GM23338 (cell line): ENCODE results near the gene FSTL3. TPM values are rescaled to one million over a fixed set of nuclear protein-coding genes. Genes with fewer than 3 reads are reported as not detected.

Experiments used
- ATAC-seq: fragments of 200-7000 bp; cut with Tn5 transposase; 3 replicates; pipeline ENCODE4 v1.9.1; 2020
- DNase-seq: peaks from one replicate; pipeline ENCODE4 v3.0.0-alpha.2; 2015; ENCODE audit warnings: low spot score
- H2AFZ ChIP-seq: fragments of 200-600 bp; sonication (generic); 2 replicates; pipeline ENCODE4 v1.8.0; 2016; ENCODE audit warnings: antibody characterized with exemption, mild to moderate bottlenecking, moderate library complexity
- H3F3A ChIP-seq: fragments of 200-600 bp; sonication (generic); replicated peaks from 2 replicates; pipeline ENCODE4 v1.8.0; 2017; ENCODE audit warnings: antibody characterized with exemption, mixed run types, low read depth
- H3K27ac ChIP-seq: fragments of 200-600 bp; sonication (generic); 2 replicates; pipeline ENCODE4 v1.6.1; 2016; ENCODE audit warnings: low read depth
- H3K27me3 ChIP-seq: fragments of 200-600 bp; sonication (generic); 2 replicates; pipeline ENCODE4 v1.8.0; 2016; ENCODE audit warnings: mild to moderate bottlenecking, mixed run types, moderate library complexity; ENCODE audit not compliant: insufficient read depth
- H3K36me3 ChIP-seq: fragments of 200-600 bp; sonication (generic); 2 replicates; pipeline ENCODE4 v1.8.0; 2016; ENCODE audit warnings: mild to moderate bottlenecking; ENCODE audit not compliant: insufficient read depth
- H3K4me1 ChIP-seq: fragments of 200-600 bp; sonication (generic); 2 replicates; pipeline ENCODE4 v1.8.0; 2016; ENCODE audit warnings: mild to moderate bottlenecking, moderate library complexity; ENCODE audit not compliant: insufficient read depth
- H3K4me2 ChIP-seq: fragments of 200-600 bp; sonication (generic); 2 replicates; pipeline ENCODE4 v1.7.1; 2017; ENCODE audit warnings: mixed run types
- H3K4me3 ChIP-seq: fragments of 200-600 bp; sonication (generic); 2 replicates; pipeline ENCODE4 v1.6.1; 2016; ENCODE audit warnings: mixed run types
- H3K79me2 ChIP-seq: fragments of 200-600 bp; sonication (generic); replicated peaks from 2 replicates; pipeline ENCODE4 v1.8.0; 2017; ENCODE audit warnings: mild to moderate bottlenecking; ENCODE audit not compliant: insufficient read depth
- H3K9me2 ChIP-seq: fragments of 200-600 bp; sonication (generic); 2 replicates; pipeline ENCODE4 v1.8.0; 2017; ENCODE audit not compliant: insufficient read depth
- H4K20me1 ChIP-seq: fragments of 200-600 bp; sonication (generic); replicated peaks from 2 replicates; pipeline ENCODE4 v1.8.0; 2017; ENCODE audit warnings: mild to moderate bottlenecking; ENCODE audit not compliant: insufficient read depth
- H3K27ac Mint-ChIP-seq: 2 replicates; pipeline ENCODE4 v1.8.0; 2020; ENCODE audit warnings: inconsistent platforms, mild to moderate bottlenecking, moderate library complexity, mixed read lengths
- H3K27me3 Mint-ChIP-seq: 3 replicates; pipeline ENCODE4 v1.8.0; 2022; ENCODE audit warnings: low read depth, mild to moderate bottlenecking, moderate library complexity, mixed read lengths, inconsistent platforms; ENCODE audit not compliant: insufficient read depth, poor library complexity
- H3K36me3 Mint-ChIP-seq: 3 replicates; pipeline ENCODE4 v1.8.0; 2021; ENCODE audit warnings: low read depth, mild to moderate bottlenecking, inconsistent platforms, moderate library complexity, mixed read lengths
- H3K4me1 Mint-ChIP-seq: 3 replicates; pipeline ENCODE4 v1.8.0; 2020; ENCODE audit warnings: mild to moderate bottlenecking, inconsistent platforms, mixed read lengths
- H3K4me3 Mint-ChIP-seq: 3 replicates; pipeline ENCODE4 v1.8.0; 2021; ENCODE audit warnings: moderate library complexity, mild to moderate bottlenecking, inconsistent platforms, mixed read lengths
- H3K9me3 Mint-ChIP-seq: 3 replicates; pipeline ENCODE4 v1.8.0; 2020; ENCODE audit warnings: moderate library complexity, mild to moderate bottlenecking, inconsistent platforms, mixed read lengths
- CREB1 ChIP-seq: fragments of 250-450 bp; sonication (Bioruptor Pico); IDR thresholded peaks from 2 replicates; pipeline ENCODE4 v1.5.0; 2020; ENCODE audit warnings: low read depth, mild to moderate bottlenecking, moderate library complexity
- EZH2phosphoT487 ChIP-seq: fragments of 200-600 bp; sonication (generic); IDR thresholded peaks from one replicate; pipeline ENCODE4 v1.8.1; 2018; ENCODE audit warnings: antibody characterized with exemption; ENCODE audit not compliant: unreplicated experiment
- JUNB ChIP-seq: IDR thresholded peaks from one replicate; pipeline ENCODE4 v1.6.1; 2016; ENCODE audit warnings: antibody characterized with exemption; ENCODE audit not compliant: unreplicated experiment
- NANOG ChIP-seq: IDR thresholded peaks from 2 replicates; pipeline ENCODE4 v1.6.1; 2016; ENCODE audit warnings: antibody characterized with exemption, borderline replicate concordance
- POLR2AphosphoS5 ChIP-seq: IDR thresholded peaks from 2 replicates; pipeline ENCODE4 v1.6.1; 2016; ENCODE audit warnings: antibody characterized with exemption, low read depth
- REST ChIP-seq: IDR thresholded peaks from one replicate; pipeline ENCODE4 v1.6.1; 2018; ENCODE audit warnings: antibody characterized with exemption; ENCODE audit not compliant: unreplicated experiment
- STAT1 ChIP-seq: IDR thresholded peaks from one replicate; pipeline ENCODE4 v1.6.1; 2016; ENCODE audit warnings: antibody characterized with exemption; ENCODE audit not compliant: unreplicated experiment
- ZNF331 ChIP-seq: fragments of 250-450 bp; sonication (Bioruptor Pico); IDR thresholded peaks from 2 replicates; pipeline ENCODE4 v1.5.0; 2020; ENCODE audit warnings: low read depth, mild to moderate bottlenecking, moderate library complexity
- polyA plus RNA-seq: library from polyadenylated mRNA; unstranded; fragments of >200 nt; fragmentation: Nextera tagmentation; extraction: Ambion mirVana; gene quantifications from 2 replicates; pipeline ENCODE4 v1.2.1, GENCODE V29; 2016
- total RNA-seq: library from RNA; depleted of rRNA; stranded (reverse); fragments of >200 nt; shearing (Covaris generic); gene quantifications from 2 replicates; pipeline ENCODE4 v1.2.3, GENCODE V29; 2014
- TF ChIP-seq, protein P1 (sequence below), 2 experiments: fragments of 200-600 bp in 1 of 2; sonication (generic) in 1 of 2; conservative IDR thresholded peaks; 2 replicates each; pipeline versions ENCODE4 v1.5.1 to v1.6.1; 2016 to 2017; ENCODE audit warnings: antibody characterized with exemption in 2 of 2, low read depth in 2 of 2, mild to moderate bottlenecking in 2 of 2, moderate library complexity in 1 of 2
- TF ChIP-seq, protein P2 (sequence below): fragments of 250-450 bp; sonication (Bioruptor Pico); IDR thresholded peaks from 2 replicates; pipeline ENCODE4 v1.5.0; 2020; ENCODE audit warnings: mild to moderate bottlenecking, moderate library complexity

FSTL3 gene
- total and polyA plus RNA-seq, 2 experiments from 2014 or later: 3.1 to 10.1 TPM

GRCh38 chr19:722553-723101 is 46.4 kb downstream of the FSTL3 start (continued):
- TF ChIP-seq REST (no peak), STAT1 (no peak), POLR2AphosphoS5 (no peak)

GRCh38 chr19:723247-723646 is 47.1 kb downstream of the FSTL3 start:
- ATAC-seq: no peak
- no peak overlapping the region for H3K4me3 Mint-ChIP-seq
- no peak overlapping the region for H2AFZ ChIP-seq
- H3K79me2 ChIP-seq: no peaks in the 10 kb centered on the region
- peaks cover 4% of the 10 kb centered on the region; the same call in 1 of the 3 replicates for H3K4me1 Mint-ChIP-seq
- no peaks in the 10 kb centered on the region for H3F3A ChIP-seq
- H3K4me3 ChIP-seq: no peak overlapping the region
- H3K4me2 ChIP-seq: no peak overlapping the region
- H3K27ac Mint-ChIP-seq: no peak overlapping the region
- peaks cover 2% of the 10 kb centered on the region; the same call in 1 of the 3 replicates for H3K9me3 Mint-ChIP-seq
- H3K27me3 Mint-ChIP-seq: peaks cover 2% of the 10 kb centered on the region
- no peaks in the 10 kb centered on the region for H3K36me3 ChIP-seq
- H4K20me1 ChIP-seq: no peaks in the 10 kb centered on the region; the same call in 1 of the 2 replicates
- H3K27me3 ChIP-seq: peaks cover 7% of the 10 kb centered on the region; the same call in 1 of the 2 replicates
- no peaks in the 10 kb centered on the region for H3K9me2 ChIP-seq
- H3K4me1 ChIP-seq: peaks cover 5% of the 10 kb centered on the region; the same call in 1 of the 2 replicates
- H3K27ac ChIP-seq: no peak overlapping the region
- no peaks in the 10 kb centered on the region for H3K36me3 Mint-ChIP-seq
- DNase-seq: no peak
- TF ChIP-seq, protein P1, sequence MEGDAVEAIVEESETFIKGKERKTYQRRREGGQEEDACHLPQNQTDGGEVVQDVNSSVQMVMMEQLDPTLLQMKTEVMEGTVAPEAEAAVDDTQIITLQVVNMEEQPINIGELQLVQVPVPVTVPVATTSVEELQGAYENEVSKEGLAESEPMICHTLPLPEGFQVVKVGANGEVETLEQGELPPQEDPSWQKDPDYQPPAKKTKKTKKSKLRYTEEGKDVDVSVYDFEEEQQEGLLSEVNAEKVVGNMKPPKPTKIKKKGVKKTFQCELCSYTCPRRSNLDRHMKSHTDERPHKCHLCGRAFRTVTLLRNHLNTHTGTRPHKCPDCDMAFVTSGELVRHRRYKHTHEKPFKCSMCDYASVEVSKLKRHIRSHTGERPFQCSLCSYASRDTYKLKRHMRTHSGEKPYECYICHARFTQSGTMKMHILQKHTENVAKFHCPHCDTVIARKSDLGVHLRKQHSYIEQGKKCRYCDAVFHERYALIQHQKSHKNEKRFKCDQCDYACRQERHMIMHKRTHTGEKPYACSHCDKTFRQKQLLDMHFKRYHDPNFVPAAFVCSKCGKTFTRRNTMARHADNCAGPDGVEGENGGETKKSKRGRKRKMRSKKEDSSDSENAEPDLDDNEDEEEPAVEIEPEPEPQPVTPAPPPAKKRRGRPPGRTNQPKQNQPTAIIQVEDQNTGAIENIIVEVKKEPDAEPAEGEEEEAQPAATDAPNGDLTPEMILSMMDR (conservative IDR thresholded peaks at IDR 0.05; ENCODE audit: low read depth in 2 of 2): no peak
- TF ChIP-seq JUNB: no peak
- no peak for TF ChIP-seq NANOG
- TF ChIP-seq EZH2phosphoT487: no peak
- no peak for TF ChIP-seq REST
- TF ChIP-seq CREB1 (CRISPR knock-in tag): no peak
- no peak for TF ChIP-seq ZNF331
- TF ChIP-seq, protein P2, sequence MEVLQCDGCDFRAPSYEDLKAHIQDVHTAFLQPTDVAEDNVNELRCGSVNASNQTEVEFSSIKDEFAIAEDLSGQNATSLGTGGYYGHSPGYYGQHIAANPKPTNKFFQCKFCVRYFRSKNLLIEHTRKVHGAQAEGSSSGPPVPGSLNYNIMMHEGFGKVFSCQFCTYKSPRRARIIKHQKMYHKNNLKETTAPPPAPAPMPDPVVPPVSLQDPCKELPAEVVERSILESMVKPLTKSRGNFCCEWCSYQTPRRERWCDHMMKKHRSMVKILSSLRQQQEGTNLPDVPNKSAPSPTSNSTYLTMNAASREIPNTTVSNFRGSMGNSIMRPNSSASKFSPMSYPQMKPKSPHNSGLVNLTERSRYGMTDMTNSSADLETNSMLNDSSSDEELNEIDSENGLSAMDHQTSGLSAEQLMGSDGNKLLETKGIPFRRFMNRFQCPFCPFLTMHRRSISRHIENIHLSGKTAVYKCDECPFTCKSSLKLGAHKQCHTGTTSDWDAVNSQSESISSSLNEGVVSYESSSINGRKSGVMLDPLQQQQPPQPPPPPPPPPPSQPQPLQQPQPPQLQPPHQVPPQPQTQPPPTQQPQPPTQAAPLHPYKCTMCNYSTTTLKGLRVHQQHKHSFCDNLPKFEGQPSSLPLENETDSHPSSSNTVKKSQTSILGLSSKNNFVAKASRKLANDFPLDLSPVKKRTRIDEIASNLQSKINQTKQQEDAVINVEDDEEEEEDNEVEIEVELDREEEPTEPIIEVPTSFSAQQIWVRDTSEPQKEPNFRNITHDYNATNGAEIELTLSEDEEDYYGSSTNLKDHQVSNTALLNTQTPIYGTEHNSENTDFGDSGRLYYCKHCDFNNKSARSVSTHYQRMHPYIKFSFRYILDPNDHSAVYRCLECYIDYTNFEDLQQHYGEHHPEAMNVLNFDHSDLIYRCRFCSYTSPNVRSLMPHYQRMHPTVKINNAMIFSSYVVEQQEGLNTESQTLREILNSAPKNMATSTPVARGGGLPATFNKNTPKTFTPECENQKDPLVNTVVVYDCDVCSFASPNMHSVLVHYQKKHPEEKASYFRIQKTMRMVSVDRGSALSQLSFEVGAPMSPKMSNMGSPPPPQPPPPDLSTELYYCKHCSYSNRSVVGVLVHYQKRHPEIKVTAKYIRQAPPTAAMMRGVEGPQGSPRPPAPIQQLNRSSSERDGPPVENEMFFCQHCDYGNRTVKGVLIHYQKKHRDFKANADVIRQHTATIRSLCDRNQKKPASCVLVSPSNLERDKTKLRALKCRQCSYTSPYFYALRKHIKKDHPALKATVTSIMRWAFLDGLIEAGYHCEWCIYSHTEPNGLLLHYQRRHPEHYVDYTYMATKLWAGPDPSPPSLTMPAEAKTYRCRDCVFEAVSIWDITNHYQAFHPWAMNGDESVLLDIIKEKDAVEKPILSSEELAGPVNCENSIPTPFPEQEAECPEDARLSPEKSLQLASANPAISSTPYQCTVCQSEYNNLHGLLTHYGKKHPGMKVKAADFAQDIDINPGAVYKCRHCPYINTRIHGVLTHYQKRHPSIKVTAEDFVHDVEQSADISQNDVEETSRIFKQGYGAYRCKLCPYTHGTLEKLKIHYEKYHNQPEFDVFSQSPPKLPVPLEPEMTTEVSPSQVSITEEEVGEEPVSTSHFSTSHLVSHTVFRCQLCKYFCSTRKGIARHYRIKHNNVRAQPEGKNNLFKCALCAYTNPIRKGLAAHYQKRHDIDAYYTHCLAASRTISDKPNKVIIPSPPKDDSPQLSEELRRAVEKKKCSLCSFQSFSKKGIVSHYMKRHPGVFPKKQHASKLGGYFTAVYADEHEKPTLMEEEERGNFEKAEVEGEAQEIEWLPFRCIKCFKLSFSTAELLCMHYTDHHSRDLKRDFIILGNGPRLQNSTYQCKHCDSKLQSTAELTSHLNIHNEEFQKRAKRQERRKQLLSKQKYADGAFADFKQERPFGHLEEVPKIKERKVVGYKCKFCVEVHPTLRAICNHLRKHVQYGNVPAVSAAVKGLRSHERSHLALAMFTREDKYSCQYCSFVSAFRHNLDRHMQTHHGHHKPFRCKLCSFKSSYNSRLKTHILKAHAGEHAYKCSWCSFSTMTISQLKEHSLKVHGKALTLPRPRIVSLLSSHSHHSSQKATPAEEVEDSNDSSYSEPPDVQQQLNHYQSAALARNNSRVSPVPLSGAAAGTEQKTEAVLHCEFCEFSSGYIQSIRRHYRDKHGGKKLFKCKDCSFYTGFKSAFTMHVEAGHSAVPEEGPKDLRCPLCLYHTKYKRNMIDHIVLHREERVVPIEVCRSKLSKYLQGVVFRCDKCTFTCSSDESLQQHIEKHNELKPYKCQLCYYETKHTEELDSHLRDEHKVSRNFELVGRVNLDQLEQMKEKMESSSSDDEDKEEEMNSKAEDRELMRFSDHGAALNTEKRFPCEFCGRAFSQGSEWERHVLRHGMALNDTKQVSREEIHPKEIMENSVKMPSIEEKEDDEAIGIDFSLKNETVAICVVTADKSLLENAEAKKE (CRISPR knock-in tag): no peak
